HG03521 (cell line): Measurements from ENCODE around the gene ATN1.
A peak's percentile ranks its signal among the peaks of the same experiment; 100 is the strongest.
"Not testable (repeated sequence)": the region's sequence is repeated elsewhere in the genome, so short reads cannot be mapped to it uniquely, and the experiment has no call there.

Source experiments
- ATAC-seq: cut with Tn5 transposase; IDR thresholded peaks from one replicate; pipeline ENCODE4 v1.9.1; 2021; ENCODE audit warnings: mild to moderate bottlenecking, moderate library complexity; ENCODE audit not compliant: unreplicated experiment

ATN1 gene, protein sequence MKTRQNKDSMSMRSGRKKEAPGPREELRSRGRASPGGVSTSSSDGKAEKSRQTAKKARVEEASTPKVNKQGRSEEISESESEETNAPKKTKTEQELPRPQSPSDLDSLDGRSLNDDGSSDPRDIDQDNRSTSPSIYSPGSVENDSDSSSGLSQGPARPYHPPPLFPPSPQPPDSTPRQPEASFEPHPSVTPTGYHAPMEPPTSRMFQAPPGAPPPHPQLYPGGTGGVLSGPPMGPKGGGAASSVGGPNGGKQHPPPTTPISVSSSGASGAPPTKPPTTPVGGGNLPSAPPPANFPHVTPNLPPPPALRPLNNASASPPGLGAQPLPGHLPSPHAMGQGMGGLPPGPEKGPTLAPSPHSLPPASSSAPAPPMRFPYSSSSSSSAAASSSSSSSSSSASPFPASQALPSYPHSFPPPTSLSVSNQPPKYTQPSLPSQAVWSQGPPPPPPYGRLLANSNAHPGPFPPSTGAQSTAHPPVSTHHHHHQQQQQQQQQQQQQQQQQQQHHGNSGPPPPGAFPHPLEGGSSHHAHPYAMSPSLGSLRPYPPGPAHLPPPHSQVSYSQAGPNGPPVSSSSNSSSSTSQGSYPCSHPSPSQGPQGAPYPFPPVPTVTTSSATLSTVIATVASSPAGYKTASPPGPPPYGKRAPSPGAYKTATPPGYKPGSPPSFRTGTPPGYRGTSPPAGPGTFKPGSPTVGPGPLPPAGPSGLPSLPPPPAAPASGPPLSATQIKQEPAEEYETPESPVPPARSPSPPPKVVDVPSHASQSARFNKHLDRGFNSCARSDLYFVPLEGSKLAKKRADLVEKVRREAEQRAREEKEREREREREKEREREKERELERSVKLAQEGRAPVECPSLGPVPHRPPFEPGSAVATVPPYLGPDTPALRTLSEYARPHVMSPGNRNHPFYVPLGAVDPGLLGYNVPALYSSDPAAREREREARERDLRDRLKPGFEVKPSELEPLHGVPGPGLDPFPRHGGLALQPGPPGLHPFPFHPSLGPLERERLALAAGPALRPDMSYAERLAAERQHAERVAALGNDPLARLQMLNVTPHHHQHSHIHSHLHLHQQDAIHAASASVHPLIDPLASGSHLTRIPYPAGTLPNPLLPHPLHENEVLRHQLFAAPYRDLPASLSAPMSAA (N-terminal part only)

DNA sequence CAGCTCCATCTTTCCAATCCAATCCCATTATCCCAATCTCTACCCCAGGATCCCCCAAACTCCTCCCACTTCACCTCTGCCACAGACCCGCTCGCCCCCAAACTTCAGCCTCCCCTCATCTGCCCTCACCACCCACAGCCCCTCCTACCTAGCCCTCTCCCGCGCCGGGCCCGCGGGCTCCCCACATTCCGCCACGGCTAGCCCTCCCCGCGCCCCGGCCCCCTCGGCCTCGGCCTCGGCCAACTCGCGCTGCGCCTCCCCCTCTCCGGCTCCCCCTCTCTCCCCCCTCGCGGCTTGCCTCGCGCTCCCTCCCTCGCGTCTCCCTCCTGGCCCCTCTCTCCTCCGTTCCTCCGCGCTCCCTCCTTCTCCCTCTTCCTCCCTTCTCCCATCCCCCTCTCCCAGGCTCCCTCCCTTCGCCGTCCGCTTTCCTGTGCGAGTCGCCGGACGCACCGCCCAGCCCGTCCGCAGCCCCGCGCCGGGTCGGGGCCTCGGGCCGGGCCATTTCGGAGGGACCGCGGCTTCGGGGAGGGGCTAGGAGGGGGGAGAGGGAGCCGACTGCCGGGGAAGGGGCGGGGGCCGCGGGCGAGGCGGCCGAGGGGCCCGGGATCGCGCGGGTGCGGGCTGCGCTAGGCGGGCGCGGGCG, at the start of gene ATN1:
ATN1 (plus strand) TSS at position 581 of the 643 bp plus-strand sequence. CDS start 6,043 bp downstream, outside the sequence.
- ATAC-seq, result no peak

DNA sequence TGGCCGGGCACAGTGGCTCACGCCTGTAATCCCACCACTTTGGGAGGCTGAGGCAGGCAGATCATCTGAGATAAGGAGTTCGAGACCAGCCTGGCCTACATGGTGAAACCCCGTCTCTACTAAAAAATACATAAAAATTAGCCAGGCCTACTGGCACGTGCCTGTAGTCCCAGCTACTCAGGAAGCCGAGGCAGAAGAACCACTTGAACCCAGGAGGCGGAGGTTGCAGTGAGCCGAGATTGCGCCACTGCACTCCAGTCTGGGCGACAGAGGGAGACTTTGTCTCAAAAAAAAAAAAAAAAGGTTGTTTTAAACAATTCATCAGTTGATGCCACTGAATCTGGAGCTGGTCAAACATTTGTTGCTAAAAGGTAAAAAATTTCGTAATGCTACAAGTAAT, 47.9 kb upstream of the ATN1 start:
- not testable (repeated sequence) for ATAC-seq

DNA sequence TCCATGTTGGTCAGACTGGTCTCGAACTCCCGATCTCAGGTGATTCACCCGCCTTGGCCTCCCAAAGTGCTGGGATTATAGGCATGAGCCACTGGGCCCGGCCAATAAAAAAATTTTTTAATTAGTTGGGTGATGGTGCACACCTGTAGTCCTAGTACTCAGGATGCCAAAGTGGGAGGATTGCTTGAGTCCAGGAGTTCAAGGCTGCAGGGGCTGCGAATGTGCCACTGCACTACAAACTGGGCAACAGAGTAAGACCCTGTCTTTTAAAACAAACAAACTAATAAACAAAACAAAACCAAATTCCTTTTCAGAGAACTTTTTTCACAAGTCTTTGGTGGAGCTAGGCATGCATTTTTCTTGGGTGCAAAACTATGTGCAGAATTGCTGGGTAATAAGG, 44.5 kb upstream of the ATN1 start:
- ATAC-seq, result no peak

DNA sequence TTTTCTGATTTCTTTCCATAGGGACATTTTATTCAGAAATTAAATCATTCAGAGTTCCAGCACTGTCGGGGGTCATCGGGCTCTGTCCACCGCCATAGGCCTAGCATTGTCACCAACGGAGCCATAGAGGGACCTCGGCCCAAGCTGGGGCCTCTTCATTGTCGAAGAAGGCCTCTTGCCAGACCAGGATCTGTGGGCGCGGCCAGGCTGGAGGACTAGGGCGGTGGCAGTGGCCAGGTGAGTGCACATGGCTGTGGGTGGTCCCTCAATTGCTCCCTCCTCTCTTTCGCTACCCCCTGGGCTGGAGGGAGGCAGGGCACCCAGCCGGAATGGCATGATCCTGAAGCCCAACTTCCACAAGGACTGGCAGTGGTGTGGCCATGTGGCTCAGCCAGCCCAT, 44.1 kb upstream of the ATN1 start:
- no peak for ATAC-seq

DNA sequence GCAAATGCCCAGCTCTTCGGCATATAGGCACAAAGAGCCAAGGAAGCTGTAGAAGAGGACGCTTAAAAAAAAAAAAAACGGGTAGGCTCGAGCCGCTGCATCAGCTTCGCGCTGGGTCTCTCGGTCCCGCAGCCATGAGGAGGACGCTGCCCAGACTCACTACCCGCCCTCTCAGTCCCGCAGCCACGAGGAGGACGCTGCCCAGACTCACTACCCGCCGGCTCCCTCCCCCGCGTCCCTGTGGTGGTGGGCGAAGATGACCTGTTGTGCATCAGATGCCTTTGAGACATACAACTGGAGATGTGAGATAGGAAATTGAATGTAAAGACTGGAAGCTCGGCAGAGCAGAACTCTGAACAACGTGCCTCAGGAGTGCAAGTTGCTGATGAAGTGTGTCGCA, 43.2 kb upstream of the ATN1 start:
- ATAC-seq, result no peak

DNA sequence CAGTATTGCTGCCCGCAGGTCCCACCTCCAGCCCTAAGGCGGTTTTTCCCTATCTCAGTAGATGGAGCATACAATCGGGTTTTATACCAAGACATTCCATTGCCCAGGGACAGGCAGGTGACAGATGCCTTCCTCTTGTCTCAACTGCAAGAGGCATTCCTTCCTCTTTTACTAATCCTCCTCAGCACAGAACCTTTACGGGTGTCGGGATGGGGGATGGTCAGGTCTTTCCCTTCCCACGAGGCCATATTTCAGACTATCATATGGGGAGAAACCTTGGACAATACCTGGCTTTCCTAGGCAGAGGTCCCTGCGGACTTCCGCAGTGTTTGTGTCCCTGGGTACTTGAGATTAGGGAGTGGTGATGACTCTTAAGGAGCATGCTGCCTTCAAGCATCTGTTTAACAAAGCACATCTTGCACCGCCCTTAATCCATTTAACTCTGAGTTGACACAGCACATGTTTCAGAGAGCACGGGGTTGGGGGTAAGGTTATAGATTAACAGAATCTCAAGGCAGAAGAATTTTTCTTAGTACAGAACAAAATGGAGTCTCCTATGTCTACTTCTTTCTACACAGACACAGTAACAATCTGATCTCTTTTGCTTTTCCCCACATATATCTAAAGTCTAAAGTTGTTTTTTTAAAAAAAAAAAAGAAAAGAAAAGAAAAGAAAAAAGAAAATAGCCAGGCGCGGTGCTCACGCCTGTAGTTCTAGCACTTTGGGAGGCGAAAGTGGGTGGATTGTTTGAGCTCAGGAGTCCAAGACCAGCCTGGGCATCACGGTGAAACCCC, 41.4 kb upstream of the ATN1 start:
- ATAC-seq, result not testable (repeated sequence)

DNA sequence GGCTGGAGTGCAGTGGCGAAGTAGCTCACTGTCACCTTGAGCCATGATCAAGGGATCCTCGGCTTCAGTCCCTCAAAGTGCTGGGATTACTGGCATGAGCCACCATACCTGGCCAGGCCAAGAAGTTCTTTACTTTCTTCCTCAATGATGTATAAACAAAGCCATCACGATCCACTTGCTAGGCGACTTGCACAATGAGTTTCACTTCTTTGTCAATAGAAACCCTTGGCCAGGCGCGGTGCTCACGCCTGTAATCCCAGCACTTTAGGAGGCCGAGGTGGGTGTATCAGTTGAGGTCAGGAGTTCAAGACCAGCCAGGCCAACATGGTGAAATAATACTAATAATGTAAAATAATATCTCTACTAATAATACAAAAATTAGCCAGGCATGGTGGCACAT, 40.3 kb upstream of the ATN1 start:
- ATAC-seq, result no peak

DNA sequence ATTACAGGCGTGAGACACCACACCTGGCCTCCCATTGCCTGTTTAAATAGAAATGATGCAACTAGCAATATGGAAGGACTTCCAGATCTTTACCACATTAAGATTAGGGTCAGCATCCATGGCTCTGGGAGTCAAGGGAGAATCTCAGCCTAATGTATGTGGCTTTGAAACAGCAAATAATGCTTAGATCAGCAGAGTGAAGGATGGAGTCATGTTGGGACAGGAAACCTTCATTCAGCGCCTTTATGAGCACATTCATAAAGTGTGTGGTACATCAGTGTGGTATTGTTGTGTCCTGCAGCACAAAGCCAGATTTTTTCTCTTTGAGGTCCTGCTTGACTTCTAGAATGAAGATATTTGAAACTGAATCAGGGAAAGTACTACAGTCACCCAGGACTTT, 39.4 kb upstream of the ATN1 start:
- ATAC-seq, result no peak

DNA sequence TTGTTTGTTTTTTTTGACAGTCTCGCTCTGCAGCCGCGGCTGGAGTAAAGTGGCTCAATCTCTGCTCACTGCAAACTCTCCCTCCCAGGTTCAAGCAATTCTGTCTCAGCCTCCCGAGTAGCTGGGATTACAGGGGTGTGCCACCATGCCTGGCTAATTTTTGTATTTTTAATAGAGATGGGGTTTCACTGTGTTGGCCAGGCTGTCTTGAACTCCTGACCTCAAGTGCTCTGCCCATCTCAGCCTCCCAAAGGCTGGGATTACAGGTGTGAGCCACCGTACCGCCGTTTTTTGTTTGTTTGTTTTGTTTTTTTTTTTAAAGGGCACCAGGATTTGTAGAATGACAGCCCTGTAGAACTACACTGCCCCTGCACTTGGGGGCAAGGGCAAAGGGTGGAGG, 39.0 kb upstream of the ATN1 start:
- ATAC-seq, result not testable (repeated sequence)

DNA sequence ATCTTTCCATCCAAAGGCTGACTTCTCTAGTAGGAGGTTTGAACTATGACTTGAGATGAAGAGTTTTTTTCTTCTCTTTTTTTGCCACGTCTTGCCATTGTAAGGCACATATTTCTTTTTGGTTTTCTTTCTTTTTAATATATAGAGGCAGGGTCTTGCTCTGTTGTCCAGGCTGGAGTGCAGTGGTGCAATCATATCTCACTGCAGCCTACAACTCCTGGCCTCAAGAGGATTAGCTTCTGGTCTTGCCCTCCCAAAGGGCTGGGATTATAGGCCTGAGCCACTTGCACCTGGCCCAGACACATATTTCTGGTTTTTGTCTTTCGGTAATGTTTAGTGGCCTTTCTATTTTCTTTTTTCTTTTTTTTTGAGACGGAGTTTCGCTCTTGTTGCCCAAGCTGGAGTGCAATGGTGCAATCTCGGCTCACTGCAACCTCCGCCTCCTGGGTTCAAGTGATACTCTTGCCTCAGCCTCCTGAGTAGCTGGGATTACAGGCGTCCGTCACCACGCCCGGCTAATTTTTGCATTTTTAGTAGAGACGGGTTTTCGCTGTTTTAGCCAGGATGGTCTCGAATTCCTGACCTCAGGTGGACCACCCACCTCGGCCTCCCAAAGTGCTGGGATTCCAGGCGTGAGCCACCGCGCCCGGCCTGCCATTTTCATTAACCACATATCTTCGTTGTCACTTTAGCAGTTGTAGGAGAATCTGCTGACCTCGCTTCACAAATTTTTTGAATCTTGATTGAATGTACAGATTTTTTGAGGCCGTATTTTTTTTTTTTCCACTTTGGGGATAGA, 37.8 kb upstream of the ATN1 start:
- ATAC-seq, result not testable (repeated sequence)

DNA sequence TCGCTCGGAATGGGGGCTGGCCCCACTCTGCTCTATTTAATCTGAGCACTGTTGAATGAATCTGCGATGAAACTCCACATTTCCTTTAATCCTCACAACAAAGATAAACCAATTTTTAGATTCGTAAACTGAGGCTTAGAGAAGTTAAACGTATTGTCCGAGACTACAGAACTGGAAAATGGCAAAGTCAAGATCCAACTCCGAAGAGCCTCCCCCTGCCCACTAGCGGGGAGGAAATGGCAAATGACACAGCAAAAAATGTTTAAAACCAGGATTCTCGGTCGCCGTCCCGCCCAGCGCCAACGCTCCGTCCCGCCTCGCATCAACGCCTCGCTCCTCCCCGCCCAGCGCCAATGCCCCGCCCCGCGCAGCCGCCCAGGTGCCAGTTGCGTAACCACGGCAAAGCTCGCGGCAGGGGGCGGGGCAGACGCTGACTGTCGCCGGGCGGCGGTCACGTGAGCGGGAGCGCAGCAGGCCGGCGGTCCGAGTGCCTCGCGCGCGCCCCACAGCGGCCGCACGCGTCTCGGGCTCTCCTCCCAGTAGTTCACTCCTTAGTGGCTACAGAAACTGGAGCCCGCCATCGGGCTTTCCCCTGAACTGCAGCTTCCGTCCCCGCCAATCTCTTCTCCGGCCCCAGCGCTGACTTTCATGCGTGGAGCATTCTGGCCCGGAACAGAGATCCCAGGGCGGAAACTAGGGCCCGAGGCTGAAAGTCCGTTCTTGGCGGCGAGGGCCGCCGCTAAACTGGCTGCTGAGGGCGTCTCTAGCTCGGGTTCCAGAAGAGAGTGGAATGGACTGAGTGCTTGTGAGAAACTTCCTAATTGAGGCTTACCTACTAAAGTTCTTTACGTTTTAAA, 36.7 kb upstream of the ATN1 start:
- ATAC-seq, result peak; percentile 91

DNA sequence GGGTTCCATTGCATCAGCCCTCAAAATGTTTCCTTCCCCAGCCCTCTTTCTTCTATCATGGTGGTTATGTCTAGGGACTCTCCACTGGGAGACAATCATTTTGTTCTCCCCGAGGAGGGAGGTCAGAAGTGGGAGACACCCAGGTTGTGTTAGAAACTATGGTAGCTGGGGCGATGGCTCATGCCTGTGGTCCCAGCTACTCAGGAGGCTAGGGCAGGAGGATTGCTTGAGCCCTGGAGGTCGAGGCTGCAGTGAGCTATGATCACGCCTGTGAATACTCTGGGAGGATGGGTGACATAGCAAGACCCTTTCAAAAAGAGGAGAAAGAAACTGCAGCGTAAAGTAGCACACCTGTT, 36.1 kb upstream of the ATN1 start:
- no peak for ATAC-seq

DNA sequence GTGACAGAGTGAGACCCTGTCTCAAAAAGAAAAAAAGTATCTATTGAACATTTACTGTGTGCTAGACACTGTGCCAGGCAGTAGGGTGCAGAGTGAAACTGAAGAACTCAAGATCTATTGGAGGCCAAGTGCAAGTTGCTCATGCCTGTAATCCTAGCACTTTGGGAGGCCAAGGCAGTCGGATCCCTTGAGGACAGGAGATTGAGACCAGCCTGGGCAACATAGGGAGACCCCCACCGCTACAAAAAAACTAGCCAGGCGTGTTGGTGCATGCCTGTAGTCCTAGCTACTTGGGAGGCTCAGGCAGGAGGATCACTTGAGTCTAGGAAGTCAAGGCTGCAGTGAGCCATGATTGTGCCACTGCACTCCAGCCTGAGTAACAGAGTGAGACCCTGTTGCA, 35.1 kb upstream of the ATN1 start:
- not testable (repeated sequence) for ATAC-seq

DNA sequence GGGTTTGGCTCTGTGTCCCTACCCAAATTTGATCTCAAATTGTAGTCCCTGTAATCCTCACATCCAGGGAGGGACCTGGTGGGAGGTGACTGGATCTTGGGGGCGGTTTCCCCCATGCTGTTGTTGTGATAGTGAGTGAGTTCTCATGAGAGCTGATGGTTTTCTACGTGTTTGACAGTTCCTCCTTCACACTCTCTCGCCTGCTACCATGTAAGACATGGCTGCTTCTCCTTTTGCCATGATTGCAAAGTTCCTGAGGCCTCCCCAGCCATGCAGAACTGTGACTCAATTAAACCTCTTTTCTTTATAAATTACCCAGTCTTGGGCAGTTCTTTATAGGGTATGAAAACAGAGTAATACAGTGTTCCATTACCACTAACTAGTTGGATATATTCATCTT, 33.4 kb upstream of the ATN1 start:
- no peak for ATAC-seq

DNA sequence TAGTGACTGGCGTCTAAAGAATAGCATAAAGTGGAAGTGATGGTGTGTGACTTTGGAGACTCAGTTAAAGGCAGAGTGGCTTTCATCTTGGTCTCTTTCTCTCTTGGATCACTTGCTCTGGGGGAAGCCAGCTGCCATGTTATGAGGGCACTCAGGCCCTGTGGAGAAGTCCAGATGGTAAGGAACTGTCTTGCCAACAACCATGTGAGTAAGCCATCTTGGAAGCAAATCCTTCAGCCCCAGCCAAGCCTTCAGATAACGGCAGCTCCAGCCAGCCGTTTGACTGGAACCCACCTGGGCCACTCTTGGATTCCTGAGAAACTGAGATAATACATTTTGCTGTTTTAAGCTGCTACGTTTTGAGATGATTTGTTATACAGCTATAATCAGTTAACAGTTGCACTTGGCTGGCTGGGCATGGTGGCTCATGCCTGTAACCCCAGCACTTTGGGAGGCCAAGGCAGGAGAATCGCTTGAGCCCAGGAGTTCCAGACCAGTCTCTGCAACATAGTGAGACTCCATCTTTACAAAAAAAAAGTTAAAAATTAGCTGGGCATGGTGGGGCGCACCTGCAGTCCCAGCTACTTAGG, 30.8 kb upstream of the ATN1 start:
- no peak for ATAC-seq

DNA sequence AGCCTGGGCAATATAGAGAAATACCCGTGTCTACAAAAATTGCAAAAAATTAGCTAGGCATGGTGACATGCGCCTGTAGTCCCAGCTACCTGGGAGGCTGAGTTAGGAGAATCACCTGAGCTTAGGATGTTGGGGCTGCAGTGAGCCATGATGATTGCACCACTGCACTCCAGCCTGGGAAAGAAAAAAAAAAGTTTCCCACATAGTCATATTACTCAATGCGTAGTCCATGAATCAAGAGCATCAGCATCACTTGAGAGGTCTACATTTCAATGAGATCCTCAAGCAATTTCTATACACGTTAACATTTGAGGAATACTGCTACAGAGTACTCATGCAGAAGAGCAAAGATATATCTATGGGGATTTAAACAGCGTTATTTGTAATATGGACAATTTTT, 28.3 kb upstream of the ATN1 start:
- no peak for ATAC-seq

DNA sequence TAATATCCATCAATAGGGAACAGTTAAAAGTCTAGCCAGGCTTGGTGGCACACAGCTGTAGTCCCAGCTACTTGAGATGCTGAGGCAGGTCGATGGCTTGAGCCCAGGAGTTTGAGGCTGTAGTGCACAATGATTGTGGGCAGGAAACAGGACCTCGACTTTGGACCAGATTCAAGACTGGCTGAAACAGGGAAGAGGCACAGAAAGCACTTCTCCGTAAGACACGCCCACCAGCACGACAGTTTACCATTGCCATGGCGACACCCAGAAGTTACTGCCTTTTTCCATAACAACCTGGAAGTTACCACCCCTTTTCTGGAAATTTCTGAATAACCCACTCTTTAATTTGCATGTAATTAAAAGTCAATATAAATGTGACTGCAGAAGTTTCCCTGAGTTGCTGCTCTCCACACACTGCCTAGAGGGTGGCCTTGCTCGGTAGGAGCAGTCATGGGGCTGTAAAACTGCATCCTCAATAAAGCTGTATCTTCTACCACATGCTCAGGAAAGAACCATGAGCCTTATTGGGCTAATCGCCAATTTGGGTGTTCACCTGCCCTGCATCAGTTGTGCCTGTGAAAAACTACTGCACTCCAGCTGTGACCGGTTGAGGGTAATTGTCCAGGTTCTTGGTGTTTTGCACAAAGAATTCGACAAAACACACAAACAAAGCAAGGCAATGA, 27.8 kb upstream of the ATN1 start:
- no peak for ATAC-seq

DNA sequence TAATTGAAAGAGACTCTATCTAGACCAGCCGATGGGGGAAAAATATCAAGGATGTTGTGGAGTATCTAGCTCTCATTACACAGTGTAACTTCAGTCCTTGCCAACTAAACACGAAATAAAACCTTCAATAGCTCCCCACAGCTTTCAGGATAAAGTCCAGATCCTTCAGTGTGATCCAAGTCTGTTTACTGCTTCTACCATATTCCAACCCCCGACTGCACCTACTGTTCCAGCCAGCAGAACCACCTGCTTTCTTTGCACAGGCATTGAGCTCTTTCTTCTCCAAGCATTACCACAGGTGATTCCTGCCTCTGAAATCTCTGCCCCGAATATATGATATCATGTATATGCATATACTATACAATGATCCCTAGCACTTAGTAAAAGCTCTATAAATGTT, 25.3 kb upstream of the ATN1 start:
- ATAC-seq, result no peak
